Spleen (tissue), 11 donors: ENCODE measurements around the gene ZNF691. TPM values are rescaled to one million over a fixed set of nuclear protein-coding genes. Genes with fewer than 3 reads are reported as not detected.
A peak's percentile ranks its signal among the peaks of the same experiment; 100 is the strongest.

Experiments used
- DNase-seq: peaks from one replicate; pipeline ENCODE4 v3.0.0-alpha.2; 2020
- H3K27ac ChIP-seq, 8 donors: fragments of 200-600 bp; sonication (generic) in 7 of 8; 1 replicate in 4 of 8; 2 replicates in 4 of 8; pipeline versions ENCODE4 v1.5.0 to v1.8.0; 2016 to 2021; ENCODE audit warnings: inconsistent platforms in 4 of 8, mild to moderate bottlenecking in 4 of 8, moderate library complexity in 1 of 8
- H3K27me3 ChIP-seq, 7 donors: fragments of 200-600 bp; sonication (generic) in 6 of 7; replicated peaks in 1 of 7; 1 replicate in 4 of 7; 2 replicates in 3 of 7; pipeline versions ENCODE4 v1.5.0 to v1.8.0; 2016 to 2021; ENCODE audit warnings: inconsistent platforms in 3 of 7, mild to moderate bottlenecking in 1 of 7
- H3K36me3 ChIP-seq, 6 donors: fragments of 200-600 bp; sonication (generic) in 5 of 6; 1 replicate in 4 of 6; 2 replicates in 2 of 6; pipeline versions ENCODE4 v1.5.0 to v1.8.0; 2016 to 2021; ENCODE audit warnings: inconsistent platforms in 2 of 6
- H3K4me1 ChIP-seq, 6 donors: fragments of 200-600 bp; sonication (generic) in 5 of 6; 1 replicate in 3 of 6; 2 replicates in 3 of 6; pipeline versions ENCODE4 v1.5.0 to v1.8.0; 2016 to 2021; ENCODE audit warnings: inconsistent platforms in 3 of 6
- H3K4me3 ChIP-seq, 8 donors: fragments of 200-600 bp; sonication (generic) in 7 of 8; 1 replicate in 4 of 8; 2 replicates in 4 of 8; pipeline versions ENCODE4 v1.5.0 to v1.8.0; 2016 to 2021; ENCODE audit warnings: inconsistent platforms in 4 of 8, mild to moderate bottlenecking in 4 of 8, moderate library complexity in 2 of 8
- H3K9me3 ChIP-seq, 8 donors: fragments of 200-600 bp; sonication (generic) in 7 of 8; 1 replicate in 4 of 8; 2 replicates in 4 of 8; pipeline versions ENCODE4 v1.5.0 to v1.8.0; 2016 to 2021; ENCODE audit warnings: inconsistent platforms in 4 of 8
- CTCF ChIP-seq, 11 experiments: fragments of 200-600 bp in 7 of 11; fragments of 450-650 bp in 4 of 11; sonication (generic) in 4 of 11; IDR thresholded peaks in 8 of 11; conservative IDR thresholded peaks in 3 of 11; 1 replicate in 7 of 11; 2 replicates in 4 of 11; pipeline versions ENCODE4 v1.4.0 to v1.8.0; 2016 to 2021; ENCODE audit warnings: antibody characterized with exemption in 11 of 11, inconsistent platforms in 4 of 11, mild to moderate bottlenecking in 1 of 11
- POLR2A ChIP-seq, 3 donors: fragments of 450-650 bp; IDR thresholded peaks; one replicate each; pipeline ENCODE4 v1.5.1; 2017; ENCODE audit warnings: antibody characterized with exemption in 3 of 3, mild to moderate bottlenecking in 1 of 3
- POLR2AphosphoS5 ChIP-seq, 3 donors: sonication (generic); formaldehyde crosslinking; IDR thresholded peaks; one replicate each; pipeline ENCODE4 v1.5.1; 2017; ENCODE audit warnings: antibody characterized with exemption in 3 of 3
- WGBS, 5 donors: extraction: QIAGEN DNeasy Blood & Tissue Kit in 3 of 5; methylation state at CpG; one replicate each; pipeline versions ENCODE4 v1.1.5 to v1.1.7; 2013 to 2018; 5-methylcytosine and 5-hydroxymethylcytosine counted together
- intact Hi-C: fragments of 100-400 bp; cut with DNase I; formaldehyde crosslinking; loops from one replicate; pipeline ENCODE4 v1.15.0; 2023; ENCODE audit warnings: low total_unique reads
- polyA plus RNA-seq, 3 donors: library from polyadenylated mRNA; stranded (reverse); fragments of 200-250 nt; gene quantifications; one replicate each; pipeline ENCODE4 v1.2.1, GENCODE V29; 2013
- total RNA-seq, 7 donors: library from RNA; depleted of rRNA in 3 of 7; stranded (reverse); fragments of >200 nt in 3 of 7; fragmentation: NEBNext Ultra II Directional in 4 of 7; extraction: Animal tissue kit (Norgen Biotek cat#: 25700) in 4 of 7; gene quantifications; one replicate each; pipeline versions ENCODE4 v1.1.0 to v1.2.1, GENCODE V29; 2016 to 2021
- donor health status: healthy with polysubstance abuse.
- donor health status: DM: no; HTN: no; CAD: no; lungs with moderate emphysema.
- donor health status: DM: no; HTN: no; CAD: no.
- donor health status: Bipolar disorder and iron deficiency.
- donor health status: healthy.
- donor health status: DM: no; HTN: no; CAD: no.
- donor health status: DM: yes; HTN: yes; CAD: no.

The ZNF691 gene
- total and polyA plus RNA-seq, 10 donors = 9.6 to 18.3 (median 12.1) TPM

GRCh38 chr1:42815941-42816584 lies 30.4 kb upstream of the ZNF691 start:
- no peak for DNase-seq
- intact Hi-C loops = no loop called here
- TF ChIP-seq CTCF (IDR thresholded peaks at IDR 0.05 in 8 of 11, conservative IDR thresholded peaks at IDR 0.05 in 3 of 11) = no peak
- TF ChIP-seq POLR2AphosphoS5 (IDR thresholded peaks at IDR 0.05) = no peak
- TF ChIP-seq POLR2A (IDR thresholded peaks at IDR 0.05) = no peak
- peak overlapping the region; percentile 91 to 98 (median 96) for H3K27ac ChIP-seq
- H3K9me3 ChIP-seq = no peaks in the 10 kb centered on the region
- peaks cover 20 to 40% (median 26%) of the 10 kb centered on the region in 6 donors for H3K4me1 ChIP-seq
- WGBS, 5 donors = 28 to 35% (median 29%) methylated on average over 7 of the region's 7 CpGs
- no peaks in the 10 kb centered on the region for H3K27me3 ChIP-seq
- H3K36me3 ChIP-seq = peaks cover 0 to 19% (median 0%) of the 10 kb centered on the region in 6 donors
- peak overlapping the region; percentile 56 to 79 (median 66) for H3K4me3 ChIP-seq

GRCh38 chr1:42816585-42817439 lies 29.6 kb upstream of the ZNF691 start, which contains the start of the genes ERMAP and SVBP:
Gene ERMAP (plus strand): TSS chr1:42817122. CDS start chr1:42830449, 13,327 bp downstream.
Gene SVBP (minus strand): TSS chr1:42817397. CDS start chr1:42816544, 853 bp downstream.
- H3K4me1 ChIP-seq = peaks cover 20 to 43% (median 26%) of the 10 kb centered on the region in 6 donors
- DNase-seq = peak; percentile 98
- intact Hi-C loops = no loop called here
- no peak for TF ChIP-seq POLR2A (IDR thresholded peaks at IDR 0.05)
- peak; percentile 87 to 90 (median 88) for TF ChIP-seq POLR2AphosphoS5 (IDR thresholded peaks at IDR 0.05)
- peak in 2 of 11 experiments; percentile 8 to 18 for TF ChIP-seq CTCF (IDR thresholded peaks at IDR 0.05 in 8 of 11, conservative IDR thresholded peaks at IDR 0.05 in 3 of 11)
- no peaks in the 10 kb centered on the region for H3K27me3 ChIP-seq
- no peaks in the 10 kb centered on the region for H3K9me3 ChIP-seq
- H3K36me3 ChIP-seq = peaks cover 0 to 14% (median 0%) of the 10 kb centered on the region in 6 donors
- WGBS, 5 donors = 1 to 2% (median 1%) methylated on average over 31 to 66 of the region's 66 CpGs
- peak within 1 kb of the TSS; percentile 56 to 79 (median 66) for H3K4me3 ChIP-seq
- peak within 1 kb of the TSS; percentile 91 to 98 (median 96) for H3K27ac ChIP-seq

DNA sequence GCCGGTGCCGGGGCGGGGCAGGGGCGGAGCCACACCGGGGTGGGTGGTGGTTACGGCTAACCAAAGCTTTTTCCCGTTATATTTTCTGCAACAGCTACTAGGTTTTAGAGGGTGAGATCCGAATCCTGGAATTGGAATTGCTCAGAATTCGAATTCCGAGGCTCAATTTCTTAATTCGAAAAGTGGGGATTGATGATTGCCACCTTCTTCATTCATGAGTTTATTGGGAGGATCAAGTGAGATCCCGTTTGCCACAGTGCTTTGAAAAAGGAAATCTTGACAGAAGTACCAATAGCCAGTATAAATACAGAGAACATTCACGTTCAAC lies 29.0 kb upstream of the ZNF691 start:
- peaks cover 0 to 14% (median 0%) of the 10 kb centered on the region in 6 donors for H3K36me3 ChIP-seq
- H3K4me3 ChIP-seq = peak overlapping the region; percentile 56 to 79 (median 66)
- DNase-seq = no peak
- intact Hi-C loops = no loop called here
- 0 to 2% (median 1%) methylated on average over 8 to 13 of the region's 13 CpGs for WGBS, 5 donors
- no peaks in the 10 kb centered on the region for H3K27me3 ChIP-seq
- H3K4me1 ChIP-seq = peaks cover 20 to 48% (median 26%) of the 10 kb centered on the region in 6 donors
- H3K9me3 ChIP-seq = no peaks in the 10 kb centered on the region
- TF ChIP-seq CTCF (IDR thresholded peaks at IDR 0.05 in 8 of 11, conservative IDR thresholded peaks at IDR 0.05 in 3 of 11) (no peak), POLR2AphosphoS5 (IDR thresholded peaks at IDR 0.05) (no peak), POLR2A (IDR thresholded peaks at IDR 0.05) (no peak)
- H3K27ac ChIP-seq = peak overlapping the region in 7 of 8 donors; percentile 95 to 98 (median 96)
